ENCODE measurements around the gene DDX53. TPM values are rescaled to one million over a fixed set of nuclear protein-coding genes. Genes with fewer than 3 reads are reported as not detected.

DDX53 gene
- total RNA-seq, 1 experiment from 2014 or later, result not detected

DNA sequence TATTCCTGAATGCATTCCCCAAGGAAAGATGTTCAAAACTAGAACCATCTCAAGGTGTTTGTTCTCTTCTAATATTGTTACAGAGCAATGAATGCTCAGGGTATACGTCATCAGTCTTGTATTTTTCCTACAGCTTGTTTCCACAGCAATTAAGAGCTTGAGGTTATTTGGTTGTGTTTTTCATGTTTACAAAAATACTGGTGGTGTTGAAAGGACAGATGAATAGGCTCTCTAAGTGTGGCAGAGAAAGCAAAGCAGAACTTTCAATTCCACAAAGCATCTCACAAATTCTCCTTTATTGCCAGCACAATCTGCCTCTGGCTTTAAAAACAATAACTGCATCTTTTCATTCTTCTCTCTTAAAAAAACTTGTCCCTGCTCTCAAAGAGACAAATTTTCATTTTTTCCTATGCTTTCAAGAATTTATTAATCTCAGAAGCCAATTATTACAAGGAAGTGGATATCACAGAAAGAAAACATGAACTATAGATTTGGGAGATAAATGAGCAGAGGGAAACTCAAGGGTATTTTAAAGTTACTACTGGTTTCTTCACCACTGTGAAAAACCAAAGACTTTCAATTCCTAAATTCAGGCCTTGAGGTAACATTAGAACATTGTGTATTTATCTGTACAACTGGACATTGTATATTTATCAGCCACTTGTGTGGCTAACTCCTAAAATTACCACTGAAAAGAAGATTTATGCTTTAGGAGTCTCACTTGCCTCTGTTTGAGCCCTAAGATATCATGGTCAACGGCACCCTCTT lies 49.2 kb downstream of the DDX53 start:
- no peaks in the 10 kb centered on the region for H3K36me3 ChIP-seq (ENCODE audit: control insufficient read depth, insufficient read depth, low read length)
- intact Hi-C loops (cut with micrococcal nuclease; ENCODE audit: unreplicated experiment), result no loop called here
- Mint-ChIP-seq H3K9me3 (ENCODE audit: unreplicated experiment) (no peaks in the 10 kb centered on the region), H3K36me3 (ENCODE audit: insufficient read depth, unreplicated experiment) (no peaks in the 10 kb centered on the region), H3K4me1 (ENCODE audit: low read depth, unreplicated experiment) (no peaks in the 10 kb centered on the region), H3K4me3 (ENCODE audit: unreplicated experiment) (no peak overlapping the region), H3K27me3 (ENCODE audit: insufficient read depth, unreplicated experiment) (peaks cover 4% of the 10 kb centered on the region), H3K27ac (ENCODE audit: unreplicated experiment) (no peak overlapping the region)
- no peaks in the 10 kb centered on the region for H3K9me3 ChIP-seq
- BruUV-seq (replicated peaks), result no TSS peak
- H3K4me3 ChIP-seq (ENCODE audit: low read depth, low read length), result no peak overlapping the region
- H3K27me3 ChIP-seq (replicated peaks; ENCODE audit: control insufficient read depth, insufficient read depth, low read length), result no peaks in the 10 kb centered on the region
- H3K4me1 ChIP-seq, result no peaks in the 10 kb centered on the region
- CTCF ChIA-PET, result no interaction called here
- TF ChIP-seq, protein P1, sequence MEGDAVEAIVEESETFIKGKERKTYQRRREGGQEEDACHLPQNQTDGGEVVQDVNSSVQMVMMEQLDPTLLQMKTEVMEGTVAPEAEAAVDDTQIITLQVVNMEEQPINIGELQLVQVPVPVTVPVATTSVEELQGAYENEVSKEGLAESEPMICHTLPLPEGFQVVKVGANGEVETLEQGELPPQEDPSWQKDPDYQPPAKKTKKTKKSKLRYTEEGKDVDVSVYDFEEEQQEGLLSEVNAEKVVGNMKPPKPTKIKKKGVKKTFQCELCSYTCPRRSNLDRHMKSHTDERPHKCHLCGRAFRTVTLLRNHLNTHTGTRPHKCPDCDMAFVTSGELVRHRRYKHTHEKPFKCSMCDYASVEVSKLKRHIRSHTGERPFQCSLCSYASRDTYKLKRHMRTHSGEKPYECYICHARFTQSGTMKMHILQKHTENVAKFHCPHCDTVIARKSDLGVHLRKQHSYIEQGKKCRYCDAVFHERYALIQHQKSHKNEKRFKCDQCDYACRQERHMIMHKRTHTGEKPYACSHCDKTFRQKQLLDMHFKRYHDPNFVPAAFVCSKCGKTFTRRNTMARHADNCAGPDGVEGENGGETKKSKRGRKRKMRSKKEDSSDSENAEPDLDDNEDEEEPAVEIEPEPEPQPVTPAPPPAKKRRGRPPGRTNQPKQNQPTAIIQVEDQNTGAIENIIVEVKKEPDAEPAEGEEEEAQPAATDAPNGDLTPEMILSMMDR (IDR thresholded peaks at IDR 0.05; ENCODE audit: insufficient read depth in 1 of 2, low read depth in 1 of 2, low read length in 1 of 2, severe bottlenecking in 1 of 2, unreplicated experiment in 1 of 2), result no peak
- POLR2A ChIA-PET, result no interaction called here
- no peak for DNase-seq

DNA sequence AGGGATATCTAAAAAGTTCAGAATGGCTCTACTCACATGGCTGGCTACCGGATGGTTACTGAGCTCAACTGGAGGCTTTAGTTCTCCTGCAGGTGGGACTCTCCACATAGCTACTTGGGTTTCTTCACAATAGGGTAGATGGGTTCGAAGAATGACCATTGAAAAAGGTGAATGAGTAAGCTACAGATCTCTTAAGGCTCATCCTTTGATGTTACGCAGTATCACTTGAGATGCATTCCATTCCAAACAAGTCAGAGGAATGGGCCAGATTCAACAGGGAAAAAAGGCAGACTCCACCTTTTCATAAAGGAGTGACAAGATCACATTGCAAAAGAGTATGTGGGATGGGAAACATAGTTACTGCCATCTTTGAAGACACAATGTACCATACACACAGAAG lies 52.6 kb downstream of the DDX53 start:
- Histone ChIP-seq H3K9me3 (no peaks in the 10 kb centered on the region), H3K4me1 (no peaks in the 10 kb centered on the region), H3K27me3 (replicated peaks; ENCODE audit: control insufficient read depth, insufficient read depth, low read length) (no peaks in the 10 kb centered on the region), H3K36me3 (ENCODE audit: control insufficient read depth, insufficient read depth, low read length) (no peaks in the 10 kb centered on the region), H3K4me3 (ENCODE audit: low read depth, low read length) (no peak overlapping the region)
- intact Hi-C loops (cut with micrococcal nuclease; ENCODE audit: unreplicated experiment), result no loop called here
- DNase-seq, result no peak
- H3K4me3 Mint-ChIP-seq (ENCODE audit: unreplicated experiment), result no peak overlapping the region
- no peaks in the 10 kb centered on the region for H3K4me1 Mint-ChIP-seq (ENCODE audit: low read depth, unreplicated experiment)
- no peak overlapping the region for H3K27ac Mint-ChIP-seq (ENCODE audit: unreplicated experiment)
- peaks cover 4% of the 10 kb centered on the region for H3K27me3 Mint-ChIP-seq (ENCODE audit: insufficient read depth, unreplicated experiment)
- TF ChIP-seq, protein P1 (IDR thresholded peaks at IDR 0.05; ENCODE audit: insufficient read depth in 1 of 2, low read depth in 1 of 2, low read length in 1 of 2, severe bottlenecking in 1 of 2, unreplicated experiment in 1 of 2), result no peak
- BruUV-seq (replicated peaks), result no TSS peak
- CTCF ChIA-PET, result no interaction called here
- H3K36me3 Mint-ChIP-seq (ENCODE audit: insufficient read depth, unreplicated experiment), result no peaks in the 10 kb centered on the region
- POLR2A ChIA-PET, result no interaction called here
- no peaks in the 10 kb centered on the region for H3K9me3 Mint-ChIP-seq (ENCODE audit: unreplicated experiment)
